Skeletal muscle satellite cell (primary cell): ENCODE results near the gene SAMD10.
"Not testable (repeated sequence)": the region's sequence is repeated elsewhere in the genome, so short reads cannot be mapped to it uniquely, and the experiment has no call there.

Experiments used
- H3K27me3 ChIP-seq: 2 replicates; pipeline ENCODE4 v1.7.0; 2013; ENCODE audit warnings: low read length; ENCODE audit not compliant: control insufficient read depth, insufficient read depth
- H3K36me3 ChIP-seq: 2 replicates; pipeline ENCODE4 v1.7.0; 2013; ENCODE audit warnings: mild to moderate bottlenecking, control low read depth, low read length; ENCODE audit not compliant: insufficient read depth
- H3K4me1 ChIP-seq: 2 replicates; pipeline ENCODE4 v1.7.0; 2013; ENCODE audit warnings: low read length; ENCODE audit not compliant: control insufficient read depth, insufficient read depth
- H3K4me2 ChIP-seq: 2 replicates; pipeline ENCODE4 v1.7.0; 2013; ENCODE audit warnings: mild to moderate bottlenecking, low read length
- H3K4me3 ChIP-seq: 2 replicates; pipeline ENCODE4 v1.7.0; 2013; ENCODE audit warnings: low read length
- H3K9ac ChIP-seq: 2 replicates; pipeline ENCODE4 v1.7.0; 2013; ENCODE audit warnings: mild to moderate bottlenecking, low read depth, low read length, moderate library complexity
- H3K9me3 ChIP-seq: replicated peaks from 2 replicates; pipeline ENCODE4 v1.7.0; 2013; ENCODE audit warnings: mild to moderate bottlenecking, control low read depth, low read length

Gene SAMD10

GRCh38 chr20:63964412-63964811 is 15.0 kb downstream of the SAMD10 start:
- no peaks in the 10 kb centered on the region for H3K27me3 ChIP-seq
- H3K4me3 ChIP-seq, result no peak overlapping the region
- H3K9me3 ChIP-seq, result no peaks in the 10 kb centered on the region
- no peak overlapping the region for H3K4me2 ChIP-seq
- H3K4me1 ChIP-seq, result peaks cover 9% of the 10 kb centered on the region
- peaks cover 47% of the 10 kb centered on the region for H3K36me3 ChIP-seq
- no peak overlapping the region for H3K9ac ChIP-seq

GRCh38 chr20:63963784-63964301 is 15.6 kb downstream of the SAMD10 start:
- Histone ChIP-seq H3K27me3 (no peaks in the 10 kb centered on the region), H3K36me3 (peaks cover 47% of the 10 kb centered on the region), H3K9ac (no peak overlapping the region), H3K4me1 (peaks cover 6% of the 10 kb centered on the region), H3K4me2 (no peak overlapping the region), H3K9me3 (no peaks in the 10 kb centered on the region), H3K4me3 (no peak overlapping the region)

- no peaks in the 10 kb centered on the region for H3K9me3 ChIP-seq
- H3K4me2 ChIP-seq, result no peak overlapping the region
- H3K4me3 ChIP-seq, result no peak overlapping the region
- no peaks in the 10 kb centered on the region for H3K27me3 ChIP-seq
- peaks cover 47% of the 10 kb centered on the region for H3K36me3 ChIP-seq
- peaks cover 1% of the 10 kb centered on the region for H3K4me1 ChIP-seq
- no peak overlapping the region for H3K9ac ChIP-seq
These were observed 16.1 kb downstream of the SAMD10 start for GRCh38 chr20:63963348-63963741.

- Histone ChIP-seq H3K27me3 (no peaks in the 10 kb centered on the region), H3K9me3 (no peaks in the 10 kb centered on the region), H3K4me3 (no peak overlapping the region), H3K4me2 (no peak overlapping the region), H3K36me3 (peaks cover 47% of the 10 kb centered on the region), H3K9ac (no peak overlapping the region), H3K4me1 (peaks cover 6% of the 10 kb centered on the region)
These were observed 16.8 kb downstream of the SAMD10 start for GRCh38 chr20:63962426-63963347.

GRCh38 chr20:63961664-63962425 is 17.6 kb downstream of the SAMD10 start:
- peaks cover 41% of the 10 kb centered on the region for H3K36me3 ChIP-seq
- H3K9ac ChIP-seq, result no peak overlapping the region

GRCh38 chr20:63960654-63961621 is 18.5 kb downstream of the SAMD10 start:
- not testable (repeated sequence) for H3K4me2 ChIP-seq, H3K9me3 ChIP-seq, H3K4me3 ChIP-seq, H3K9ac ChIP-seq, H3K27me3 ChIP-seq
- Histone ChIP-seq H3K4me1 (peaks cover 17% of the 10 kb centered on the region), H3K36me3 (peaks cover 31% of the 10 kb centered on the region)

More at GRCh38 chr20:63961664-63962425, 17.6 kb downstream of the SAMD10 start:
- Histone ChIP-seq H3K4me3 (no peak overlapping the region), H3K9me3 (no peaks in the 10 kb centered on the region), H3K4me2 (no peak overlapping the region), H3K27me3 (no peaks in the 10 kb centered on the region), H3K4me1 (peaks cover 14% of the 10 kb centered on the region)

- H3K36me3 ChIP-seq, result peaks cover 31% of the 10 kb centered on the region
- no peak overlapping the region for H3K9ac ChIP-seq
These were observed 19.8 kb downstream of the SAMD10 start for GRCh38 chr20:63959699-63960075.

GRCh38 chr20:63958964-63959698 is 20.3 kb downstream of the SAMD10 start:
- peaks cover 26% of the 10 kb centered on the region for H3K4me1 ChIP-seq

More at GRCh38 chr20:63959699-63960075, 19.8 kb downstream of the SAMD10 start:
- Histone ChIP-seq H3K4me3 (no peak overlapping the region), H3K9me3 (no peaks in the 10 kb centered on the region), H3K4me1 (peaks cover 21% of the 10 kb centered on the region), H3K4me2 (no peak overlapping the region), H3K27me3 (no peaks in the 10 kb centered on the region)

GRCh38 chr20:63958471-63958870 is 21.0 kb downstream of the SAMD10 start:
- Histone ChIP-seq H3K4me2 (no peak overlapping the region), H3K36me3 (peaks cover 23% of the 10 kb centered on the region), H3K4me1 (peaks cover 33% of the 10 kb centered on the region), H3K4me3 (no peak overlapping the region), H3K9me3 (no peaks in the 10 kb centered on the region), H3K9ac (no peak overlapping the region), H3K27me3 (no peaks in the 10 kb centered on the region)

More at GRCh38 chr20:63958964-63959698, 20.3 kb downstream of the SAMD10 start:
- H3K9ac ChIP-seq, result no peak overlapping the region
- no peaks in the 10 kb centered on the region for H3K9me3 ChIP-seq
- H3K36me3 ChIP-seq, result peaks cover 30% of the 10 kb centered on the region
- H3K4me3 ChIP-seq, result no peak overlapping the region
- no peaks in the 10 kb centered on the region for H3K27me3 ChIP-seq
- H3K4me2 ChIP-seq, result no peak overlapping the region

GRCh38 chr20:63957690-63958441 is 21.6 kb downstream of the SAMD10 start:
- H3K9ac ChIP-seq, result peak overlapping the region; percentile 54
- peak overlapping the region; percentile 71 for H3K4me3 ChIP-seq
- H3K27me3 ChIP-seq, result no peaks in the 10 kb centered on the region
- H3K4me2 ChIP-seq, result peak overlapping the region; percentile 77
- H3K4me1 ChIP-seq, result peaks cover 33% of the 10 kb centered on the region
- peaks cover 18% of the 10 kb centered on the region for H3K36me3 ChIP-seq
- no peaks in the 10 kb centered on the region for H3K9me3 ChIP-seq
